ENCODE results near the gene SNRPD2. TPM values are rescaled to one million over a fixed set of nuclear protein-coding genes. Genes with fewer than 3 reads are reported as not detected.
A peak's percentile ranks its signal among the peaks of the same experiment; 100 is the strongest.

Gene SNRPD2
- total RNA-seq, 1 donor from 2014 or later = 471 TPM

- TF ChIP-seq CTCF (conservative IDR thresholded peaks at IDR 0.05) = no peak
- peaks cover 30% of the 10 kb centered on the region for H3K4me1 Mint-ChIP-seq (ENCODE audit: unreplicated experiment)
Measured at GRCh38 chr19:45645068-45645630, 46.6 kb downstream of the SNRPD2 start.

DNA sequence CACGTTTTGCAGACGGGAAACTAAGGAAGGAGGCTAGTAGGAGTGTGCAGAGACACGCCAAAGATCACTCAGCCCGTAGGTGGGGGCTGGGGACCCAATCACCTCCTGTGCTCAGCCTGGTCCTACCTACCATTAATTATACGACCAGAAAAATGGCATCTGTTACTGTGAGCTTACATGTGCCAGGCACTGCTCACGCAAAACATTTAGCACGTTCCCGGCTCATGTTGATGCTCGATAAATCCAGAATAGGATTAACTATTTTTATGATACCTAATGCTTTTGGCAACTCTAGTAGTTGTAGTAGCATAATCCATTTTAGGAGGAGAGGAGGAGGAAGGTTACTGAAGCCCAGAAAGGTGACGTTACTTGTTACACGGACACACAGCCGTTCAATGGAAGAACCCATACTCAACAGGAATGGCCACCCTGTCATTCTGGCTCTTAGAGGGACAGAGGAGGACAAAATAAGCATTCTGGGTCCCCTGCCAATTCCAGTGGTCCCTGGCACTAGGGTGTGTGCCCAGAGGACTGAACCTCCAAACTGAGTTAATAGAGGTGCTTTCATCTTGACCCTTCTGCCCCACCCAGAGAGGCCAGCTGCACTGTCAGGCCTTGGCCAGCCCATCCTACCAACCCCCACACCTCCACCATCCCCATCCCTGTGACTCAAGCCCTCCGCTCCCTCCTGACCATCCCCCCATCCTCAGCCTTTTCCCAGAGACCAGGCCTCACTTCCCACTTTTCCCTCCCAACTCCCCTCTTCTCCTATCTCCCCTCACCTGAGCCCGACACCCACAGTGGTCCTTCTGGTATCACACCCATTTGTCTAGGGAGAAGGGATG lies 47.6 kb downstream of the SNRPD2 start:
- Mint-ChIP-seq H3K4me3 (peak overlapping the region; percentile 86), H3K27ac (no peak overlapping the region)

More at GRCh38 chr19:45645068-45645630, 46.6 kb downstream of the SNRPD2 start:
- Mint-ChIP-seq H3K27me3 (peaks cover 16% of the 10 kb centered on the region), H3K27ac (no peak overlapping the region), H3K36me3 (peaks cover 6% of the 10 kb centered on the region), H3K9me3 (peaks cover 8% of the 10 kb centered on the region), H3K4me3 (peak overlapping the region; percentile 82)
- DNase-seq (ENCODE audit: extremely low spot score, unreplicated experiment) = no peak

DNA sequence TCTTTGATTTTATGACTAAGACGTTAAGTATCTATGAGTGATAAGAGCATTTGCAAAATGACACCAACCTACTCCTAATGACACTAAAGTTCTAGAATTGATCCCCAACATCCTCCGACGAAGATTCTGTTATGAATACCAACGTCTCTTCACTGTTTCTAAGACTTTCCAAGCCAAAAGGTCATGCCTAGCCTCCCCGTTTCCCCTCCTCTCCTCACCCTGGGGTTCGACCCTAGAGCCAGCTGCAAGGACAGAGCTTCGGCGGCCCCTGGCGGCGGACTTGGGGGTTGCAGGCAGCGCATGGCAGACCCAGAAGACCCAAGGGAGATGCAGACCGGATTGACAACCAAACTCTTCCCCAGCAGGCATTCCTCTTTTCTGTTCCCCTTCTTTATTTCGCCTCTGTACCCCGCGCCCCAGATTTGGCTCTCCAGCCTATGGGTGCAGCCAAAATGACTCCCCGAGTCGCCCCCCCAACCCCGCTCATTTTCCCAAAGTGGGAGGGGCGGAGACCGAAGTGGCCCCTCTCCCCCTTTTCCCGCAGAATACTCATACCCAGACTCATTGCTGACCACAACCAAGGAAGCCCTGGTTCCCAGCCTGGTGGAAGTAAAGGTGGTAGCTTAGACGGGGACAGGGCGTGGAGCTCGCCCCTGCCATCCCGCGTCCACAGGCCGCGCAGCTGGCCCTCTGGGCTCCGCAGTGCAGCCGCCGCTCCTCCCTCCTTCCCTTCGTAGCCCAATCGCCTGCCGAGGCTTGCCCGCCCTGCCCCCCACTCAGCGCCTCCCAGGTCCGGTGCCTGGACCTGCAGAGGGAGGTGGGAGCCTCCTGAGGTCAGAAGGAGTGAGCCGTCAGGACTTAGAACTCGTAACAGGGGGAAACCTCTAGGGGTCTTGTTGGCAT lies 48.5 kb downstream of the SNRPD2 start:
- peak; percentile 93 for DNase-seq (ENCODE audit: extremely low spot score, unreplicated experiment)
- Mint-ChIP-seq H3K27me3 (peaks cover 16% of the 10 kb centered on the region), H3K36me3 (peaks cover 6% of the 10 kb centered on the region), H3K4me3 (peak overlapping the region; percentile 86), H3K4me1 (ENCODE audit: unreplicated experiment) (peaks cover 38% of the 10 kb centered on the region), H3K27ac (peak overlapping the region; percentile 88), H3K9me3 (peaks cover 8% of the 10 kb centered on the region)
- peak; percentile 98 for TF ChIP-seq CTCF (conservative IDR thresholded peaks at IDR 0.05)

More for the DNA sequence above, 47.6 kb downstream of the SNRPD2 start:
- peaks cover 8% of the 10 kb centered on the region for H3K9me3 Mint-ChIP-seq
- H3K4me1 Mint-ChIP-seq (ENCODE audit: unreplicated experiment) = peaks cover 30% of the 10 kb centered on the region
- peaks cover 16% of the 10 kb centered on the region for H3K27me3 Mint-ChIP-seq
- no peak for TF ChIP-seq CTCF (conservative IDR thresholded peaks at IDR 0.05)
- peaks cover 6% of the 10 kb centered on the region for H3K36me3 Mint-ChIP-seq
- no peak for DNase-seq (ENCODE audit: extremely low spot score, unreplicated experiment)

DNA sequence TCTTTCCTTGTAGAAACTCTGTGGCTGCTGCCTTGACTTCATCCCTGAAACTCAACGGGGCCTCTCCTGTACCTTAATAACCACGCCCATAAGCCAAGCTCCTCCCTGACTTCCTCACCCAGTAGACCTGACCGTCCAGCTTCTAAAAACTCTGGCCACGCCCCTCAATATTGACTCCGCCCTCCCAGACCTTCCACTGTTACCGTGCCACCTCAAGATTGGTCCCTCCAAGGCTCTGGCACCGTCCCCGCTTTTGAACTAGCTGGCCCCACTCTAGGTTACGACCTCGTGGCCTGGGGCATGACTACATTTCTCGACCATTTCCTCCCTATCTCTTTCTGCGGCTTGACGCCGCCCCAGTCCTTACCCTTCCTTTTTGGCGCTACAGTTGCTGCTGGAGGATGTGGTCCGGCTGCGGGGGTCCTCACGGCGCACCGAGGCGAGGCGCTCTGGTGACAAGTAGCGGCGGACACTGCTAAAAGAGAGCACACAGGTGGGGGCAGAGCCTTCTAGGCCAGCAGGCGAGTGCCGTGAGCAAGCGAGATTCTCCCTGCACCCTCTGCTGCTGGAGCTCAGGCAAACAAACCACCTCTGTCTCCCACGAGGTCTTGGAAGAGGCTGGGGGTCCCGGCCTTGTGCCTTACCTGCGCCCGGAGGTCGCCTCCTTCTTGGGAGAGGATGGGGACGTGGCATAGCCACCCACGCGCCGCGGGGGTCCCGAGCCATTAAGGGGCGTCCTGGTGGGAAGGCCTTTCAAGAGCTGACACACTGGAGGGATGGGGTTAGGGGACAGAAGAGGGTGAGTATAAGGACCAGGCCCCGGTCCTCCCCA lies 50.3 kb downstream of the SNRPD2 start:
- H3K36me3 Mint-ChIP-seq = peaks cover 6% of the 10 kb centered on the region
- H3K27me3 Mint-ChIP-seq = peaks cover 15% of the 10 kb centered on the region
- H3K9me3 Mint-ChIP-seq = peaks cover 8% of the 10 kb centered on the region
- peak overlapping the region; percentile 97 for H3K27ac Mint-ChIP-seq
- H3K4me1 Mint-ChIP-seq (ENCODE audit: unreplicated experiment) = peaks cover 41% of the 10 kb centered on the region
- no peak for TF ChIP-seq CTCF (conservative IDR thresholded peaks at IDR 0.05)
- DNase-seq (ENCODE audit: extremely low spot score, unreplicated experiment) = peak; percentile 82
- peak overlapping the region; percentile 80 for H3K4me3 Mint-ChIP-seq

GRCh38 chr19:45640849-45641273 lies 50.9 kb downstream of the SNRPD2 start:
- Mint-ChIP-seq H3K27ac (peak overlapping the region; percentile 97), H3K27me3 (peaks cover 9% of the 10 kb centered on the region), H3K9me3 (peaks cover 8% of the 10 kb centered on the region), H3K36me3 (peaks cover 6% of the 10 kb centered on the region), H3K4me1 (ENCODE audit: unreplicated experiment) (peaks cover 35% of the 10 kb centered on the region), H3K4me3 (peak overlapping the region; percentile 80)
- TF ChIP-seq CTCF (conservative IDR thresholded peaks at IDR 0.05) = no peak
- DNase-seq (ENCODE audit: extremely low spot score, unreplicated experiment) = no peak

Measured in type B pancreatic cell (in vitro differentiated cells).